ENCODE results near the gene CTNND2.

GRCh38 chr5:11230890-11231289 is 673.4 kb downstream of the CTNND2 start:
- TF ChIP-seq ZSCAN5A (tag by site-specific recombination; IDR thresholded peaks at IDR 0.05) (no peak), ZNF510 (tag by site-specific recombination; IDR thresholded peaks at IDR 0.05; ENCODE audit: insufficient replicate concordance) (no peak), REST (tag by site-specific recombination; IDR thresholded peaks at IDR 0.05) (no peak), ZNF514 (tag by site-specific recombination; IDR thresholded peaks at IDR 0.05) (no peak), ZNF521 (tag by site-specific recombination; IDR thresholded peaks at IDR 0.05) (no peak), CTCF (tag by site-specific recombination; IDR thresholded peaks at IDR 0.05) (no peak), ZNF629 (tag by site-specific recombination; IDR thresholded peaks at IDR 0.05) (no peak), ZNF248 (tag by site-specific recombination; IDR thresholded peaks at IDR 0.05) (no peak), ZNF311 (tag by site-specific recombination; IDR thresholded peaks at IDR 0.05; ENCODE audit: borderline replicate concordance) (no peak)
